Adrenal gland (tissue), 5 donors: ENCODE measurements around the gene CPT1C.

Experiments used
- CTCF ChIP-seq, 6 experiments: fragments of 450-650 bp in 4 of 6; fragments of 200-600 bp in 2 of 6; sonication (generic) in 1 of 6; IDR thresholded peaks; 1 replicate in 5 of 6; 2 replicates in 1 of 6; pipeline versions ENCODE4 v1.5.1 to v1.8.0; 2016 to 2021; ENCODE audit warnings: antibody characterized with exemption in 6 of 6, mild to moderate bottlenecking in 2 of 6, moderate library complexity in 1 of 6
- POLR2A ChIP-seq, 2 donors: fragments of 450-650 bp; IDR thresholded peaks; one replicate each; pipeline ENCODE4 v1.6.1; 2017; ENCODE audit warnings: antibody characterized with exemption in 2 of 2, mild to moderate bottlenecking in 2 of 2, moderate library complexity in 1 of 2
- donor health status: DM: no; HTN: no; CAD: no.

GRCh38 chr19:49710372-49710951, 19.5 kb downstream of the CPT1C start:
- TF ChIP-seq POLR2A (IDR thresholded peaks at IDR 0.05): no peak
- no peak for TF ChIP-seq CTCF (IDR thresholded peaks at IDR 0.05)
